GM13977 (cell line): ENCODE results near the gene ERG.

Source experiments
- DNase-seq: peaks from one replicate; pipeline ENCODE4 v3.0.0; 2012; ENCODE audit warnings: low spot score
- in situ Hi-C: fragments of 300-500 bp; cut with MboI; formaldehyde crosslinking; loops from one replicate; pipeline ENCODE4 v1.12.0; 2022; ENCODE audit warnings: low sequenced_read_pairs, low pct_unique_long_range_greater_than_20kb, mixed read lengths, inconsistent platforms; ENCODE audit not compliant: unreplicated experiment
- TF ChIP-seq, protein P1 (sequence below): IDR thresholded peaks from 2 replicates; pipeline ENCODE4 v1.5.1; 2012; ENCODE audit warnings: mild to moderate bottlenecking, control low read depth; ENCODE audit not compliant: insufficient read depth; ENCODE audit errors: extremely low read depth, missing control alignments

ERG gene

GRCh38 chr21:38503583-38503982 lies 5.3 kb upstream of the ERG start:
- DNase-seq = no peak
- TF ChIP-seq, protein P1, sequence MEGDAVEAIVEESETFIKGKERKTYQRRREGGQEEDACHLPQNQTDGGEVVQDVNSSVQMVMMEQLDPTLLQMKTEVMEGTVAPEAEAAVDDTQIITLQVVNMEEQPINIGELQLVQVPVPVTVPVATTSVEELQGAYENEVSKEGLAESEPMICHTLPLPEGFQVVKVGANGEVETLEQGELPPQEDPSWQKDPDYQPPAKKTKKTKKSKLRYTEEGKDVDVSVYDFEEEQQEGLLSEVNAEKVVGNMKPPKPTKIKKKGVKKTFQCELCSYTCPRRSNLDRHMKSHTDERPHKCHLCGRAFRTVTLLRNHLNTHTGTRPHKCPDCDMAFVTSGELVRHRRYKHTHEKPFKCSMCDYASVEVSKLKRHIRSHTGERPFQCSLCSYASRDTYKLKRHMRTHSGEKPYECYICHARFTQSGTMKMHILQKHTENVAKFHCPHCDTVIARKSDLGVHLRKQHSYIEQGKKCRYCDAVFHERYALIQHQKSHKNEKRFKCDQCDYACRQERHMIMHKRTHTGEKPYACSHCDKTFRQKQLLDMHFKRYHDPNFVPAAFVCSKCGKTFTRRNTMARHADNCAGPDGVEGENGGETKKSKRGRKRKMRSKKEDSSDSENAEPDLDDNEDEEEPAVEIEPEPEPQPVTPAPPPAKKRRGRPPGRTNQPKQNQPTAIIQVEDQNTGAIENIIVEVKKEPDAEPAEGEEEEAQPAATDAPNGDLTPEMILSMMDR = no peak
- in situ Hi-C loops = no loop called here

- TF ChIP-seq, protein P1 = no peak
- in situ Hi-C loops = no loop called here
- DNase-seq = no peak
Observed at GRCh38 chr21:38500073-38500472, 1.8 kb upstream of the ERG start.

- DNase-seq = no peak
- in situ Hi-C loops = no loop called here
- TF ChIP-seq, protein P1 = no peak
Observed at GRCh38 chr21:38499296-38499695, 1.0 kb upstream of the ERG start.

DNA sequence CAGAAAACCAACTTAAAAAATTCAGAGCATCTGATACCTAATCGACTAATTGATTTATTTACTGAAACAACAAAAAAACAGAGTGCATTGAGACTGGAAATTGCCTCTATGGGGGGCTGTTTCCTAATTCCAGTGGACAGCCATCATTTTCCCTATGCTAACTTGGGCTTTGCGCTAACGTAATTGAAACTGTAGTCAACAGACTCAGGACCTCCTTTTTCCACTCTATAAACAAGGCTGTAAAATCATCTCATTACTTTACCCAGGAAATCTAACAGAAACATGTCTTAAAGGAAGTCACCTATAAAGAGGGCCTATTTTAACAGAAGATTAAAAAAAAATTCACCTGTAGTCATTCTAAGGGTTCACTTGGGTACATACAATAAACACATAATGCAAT lies 2.1 kb downstream of the ERG start:
- TF ChIP-seq, protein P1 = no peak
- no peak for DNase-seq
- in situ Hi-C loops = no loop called here

GRCh38 chr21:38495696-38496095 lies 2.6 kb downstream of the ERG start:
- no peak for DNase-seq
- TF ChIP-seq, protein P1 = no peak
- in situ Hi-C loops = no loop called here

DNA sequence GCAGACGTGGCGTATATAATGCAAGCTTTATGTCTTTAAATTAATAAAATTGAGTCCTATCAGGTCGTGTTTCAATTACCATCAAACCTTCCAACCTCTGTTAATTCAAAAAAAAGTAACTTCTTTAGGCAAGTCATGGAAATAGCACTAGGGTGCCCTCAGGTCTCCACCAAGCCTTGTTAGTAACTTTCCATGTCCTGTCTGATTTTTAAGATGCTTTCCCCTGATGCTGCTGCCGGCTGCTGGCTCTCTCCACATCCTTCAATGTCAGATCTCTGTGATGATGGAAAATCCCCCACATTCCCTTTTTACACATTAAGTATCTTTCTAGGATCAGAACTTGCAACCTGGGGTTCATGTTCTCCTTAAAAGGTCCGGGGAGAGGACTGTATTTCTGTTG lies 3.0 kb downstream of the ERG start:
- DNase-seq = no peak
- in situ Hi-C loops = no loop called here
- TF ChIP-seq, protein P1 = no peak

DNA sequence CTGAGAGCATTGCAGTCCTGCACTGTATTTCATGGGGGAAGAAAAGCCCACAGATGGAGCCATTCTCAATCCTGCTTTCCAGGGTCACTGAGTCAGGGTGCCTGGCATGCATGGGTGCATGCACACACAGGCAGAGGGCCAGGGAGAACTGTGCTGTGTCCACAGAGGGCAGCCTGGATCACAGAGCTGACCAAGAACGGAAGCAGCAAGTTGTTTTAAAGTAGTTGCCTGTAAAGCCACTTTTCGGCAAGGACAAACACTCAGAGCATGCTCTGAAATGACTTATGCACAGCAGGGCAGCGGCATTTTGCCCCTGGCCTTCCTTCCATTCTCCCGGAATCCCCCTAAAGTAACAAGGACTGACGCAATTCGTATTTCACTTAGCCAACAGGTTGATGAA lies 3.6 kb downstream of the ERG start:
- no peak for DNase-seq
- in situ Hi-C loops = no loop called here
- TF ChIP-seq, protein P1 = no peak
